HL-60 (cell line): ENCODE results near the gene CCDC88C.

ENCODE experiments used
- DNase-seq, 2 experiments: peaks; one replicate each; pipeline ENCODE4 v3.0.0-alpha.2; 2010 to 2020; ENCODE audit warnings: low read depth in 1 of 2, low spot score in 1 of 2
- H3K27ac ChIP-seq: fragments of 250-450 bp; sonication (Bioruptor Pico); replicated peaks from 2 replicates; pipeline ENCODE4 v1.5.1; 2020; ENCODE audit warnings: mild to moderate bottlenecking, moderate library complexity
- H3K27me3 ChIP-seq: fragments of 250-450 bp; sonication (Bioruptor Pico); 2 replicates; pipeline ENCODE4 v1.5.1; 2021; ENCODE audit warnings: mild to moderate bottlenecking, moderate library complexity; ENCODE audit not compliant: insufficient read depth, poor library complexity, severe bottlenecking
- H3K4me3 ChIP-seq: replicated peaks from 2 replicates; pipeline ENCODE4 v1.5.1; 2011; ENCODE audit warnings: mild to moderate bottlenecking, control low read depth, low read length; ENCODE audit not compliant: insufficient read depth
- CTCF ChIP-seq: IDR thresholded peaks from one replicate; pipeline ENCODE4 v1.5.1; 2011; ENCODE audit warnings: low read length, control low read depth, inconsistent platforms; ENCODE audit not compliant: insufficient read depth
- GABPA ChIP-seq: IDR thresholded peaks from 2 replicates; pipeline ENCODE4 v1.6.1; 2012; ENCODE audit warnings: low read depth
- POLR2AphosphoS5 ChIP-seq: IDR thresholded peaks from 2 replicates; pipeline ENCODE4 v1.6.1; 2012; ENCODE audit warnings: low read depth
- REST ChIP-seq: IDR thresholded peaks from 2 replicates; pipeline ENCODE4 v1.6.1; 2012; ENCODE audit warnings: low read depth; ENCODE audit not compliant: insufficient replicate concordance
- SPI1 ChIP-seq: IDR thresholded peaks from 2 replicates; pipeline ENCODE4 v1.6.1; 2012; ENCODE audit warnings: low read depth, mild to moderate bottlenecking, borderline replicate concordance

The CCDC88C gene

DNA sequence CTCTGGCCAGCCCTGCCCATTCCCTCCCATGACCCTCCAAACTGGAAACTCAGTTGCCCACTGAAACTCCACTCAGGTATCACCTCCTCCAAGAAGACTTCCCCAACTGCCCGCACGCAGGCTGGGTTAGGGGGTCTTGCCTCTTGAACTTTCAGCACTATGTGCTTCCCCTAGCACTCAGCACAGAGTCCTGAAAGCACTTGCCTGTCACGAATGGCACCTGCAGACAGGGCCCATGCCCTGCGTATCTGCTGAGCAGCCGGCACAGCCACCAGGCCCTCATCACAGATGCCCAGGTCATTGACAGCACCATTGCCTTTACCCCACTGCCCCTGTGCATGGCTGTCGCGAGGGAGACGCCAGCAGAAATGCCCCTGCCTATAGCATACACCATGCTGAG, 11.2 kb downstream of the CCDC88C start:
- Histone ChIP-seq H3K27me3 (no peaks in the 10 kb centered on the region), H3K4me3 (no peak overlapping the region), H3K27ac (no peak overlapping the region)
- DNase-seq = no peak
- TF ChIP-seq REST = no peak
- no peak for TF ChIP-seq SPI1
- no peak for TF ChIP-seq CTCF
- no peak for TF ChIP-seq GABPA
- TF ChIP-seq POLR2AphosphoS5 = no peak

GRCh38 chr14:91405724-91406435, 11.7 kb downstream of the CCDC88C start:
- Histone ChIP-seq H3K27me3 (no peaks in the 10 kb centered on the region), H3K27ac (no peak overlapping the region), H3K4me3 (no peak overlapping the region)
- TF ChIP-seq CTCF = no peak
- TF ChIP-seq SPI1 = no peak
- TF ChIP-seq GABPA = no peak
- TF ChIP-seq POLR2AphosphoS5 = no peak
- no peak for TF ChIP-seq REST
- DNase-seq = no peak

GRCh38 chr14:91405241-91405721, 12.3 kb downstream of the CCDC88C start:
- H3K27me3 ChIP-seq = no peaks in the 10 kb centered on the region
- TF ChIP-seq POLR2AphosphoS5 (no peak), SPI1 (no peak), GABPA (no peak)
- H3K27ac ChIP-seq = no peak overlapping the region
- no peak for DNase-seq
- H3K4me3 ChIP-seq = no peak overlapping the region

DNA sequence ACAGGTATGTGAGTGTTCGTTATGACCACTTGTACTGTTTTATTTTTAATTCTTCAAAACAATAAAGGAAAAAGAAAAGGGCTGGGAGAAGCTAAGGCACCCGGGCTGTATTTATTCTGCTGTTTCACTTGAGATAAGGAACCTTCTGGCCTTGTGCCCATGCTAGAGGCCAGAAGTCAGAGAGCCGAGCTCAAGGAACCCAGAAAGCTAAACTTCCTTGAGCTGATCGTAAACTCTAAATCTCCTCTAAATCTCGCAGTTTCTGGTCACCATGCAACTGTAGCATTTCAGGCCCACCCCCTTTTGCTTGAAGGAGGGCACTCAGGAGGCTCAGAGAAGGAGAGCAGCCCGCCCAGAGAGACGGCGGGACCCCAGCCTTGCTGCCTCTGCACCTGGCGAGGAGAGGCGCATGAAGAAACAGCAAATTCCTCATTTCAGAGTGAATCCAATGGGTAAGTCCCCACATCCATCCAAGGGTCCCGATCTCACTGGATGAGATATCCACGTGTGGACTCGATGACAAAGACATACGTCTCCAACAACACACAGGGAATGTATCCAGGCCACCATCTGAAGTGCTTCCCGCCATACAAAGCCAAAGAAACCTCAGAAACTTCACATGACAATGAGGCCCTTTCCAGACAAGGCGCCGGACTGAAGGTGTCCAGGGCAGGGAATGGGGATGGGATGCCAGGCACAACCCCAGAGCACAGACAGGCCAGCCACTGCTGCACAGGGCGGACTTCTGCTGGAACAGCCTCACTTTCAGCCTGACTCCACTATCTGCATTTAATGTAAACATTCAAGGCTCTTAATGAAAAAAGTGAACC, 14.6 kb downstream of the CCDC88C start:
- Histone ChIP-seq H3K4me3 (no peak overlapping the region), H3K27me3 (no peaks in the 10 kb centered on the region), H3K27ac (peak overlapping the region; percentile 16; the same call in 1 of the 2 replicates)
- TF ChIP-seq CTCF (no peak), SPI1 (no peak), REST (no peak), GABPA (no peak), POLR2AphosphoS5 (no peak)
- DNase-seq = peak in 1 of 2 experiments; percentile 30
